SK-N-SH (cell line): Measurements from ENCODE around the gene KRT14. TPM values are rescaled to one million over a fixed set of nuclear protein-coding genes. Genes with fewer than 3 reads are reported as not detected.
A peak's percentile ranks its signal among the peaks of the same experiment; 100 is the strongest.
"Not testable (repeated sequence)": the region's sequence is repeated elsewhere in the genome, so short reads cannot be mapped to it uniquely, and the experiment has no call there.

ENCODE experiments used
- CTCF ChIA-PET: fragments of 300-600, 350-600 bp; formaldehyde crosslinking; extraction: SDS; loops from one replicate; lab custom pipeline; 2021; lab: Yijun Ruan, JAX
- POLR2A ChIA-PET: fragments of 350-600 bp; sonication (Branson Sonifier 250); formaldehyde crosslinking; extraction: SDS; loops from one replicate; lab custom pipeline; 2020; ENCODE audit warnings: antibody characterized with exemption, inconsistent platforms; lab: Yijun Ruan, JAX
- DNase-seq: peaks from one replicate; pipeline ENCODE4 v3.0.0; 2012
- H2AFZ ChIP-seq: fragments of 200-600 bp; sonication (generic); 2 replicates; pipeline ENCODE4 v1.8.1; 2016; ENCODE audit warnings: antibody characterized with exemption, mild to moderate bottlenecking, low read depth
- H3F3A ChIP-seq: fragments of 200-600 bp; sonication (generic); replicated peaks from 2 replicates; pipeline ENCODE3; 2016; ENCODE audit warnings: antibody characterized with exemption, mild to moderate bottlenecking; ENCODE audit not compliant: insufficient read depth
- H3K27ac ChIP-seq, 2 experiments: fragments of 200-500 bp in 1 of 2; fragments of 200-600 bp in 1 of 2; sonication (Bioruptor generic) in 1 of 2; sonication (generic), shearing (Covaris generic) in 1 of 2; 2 replicates each; pipeline versions ENCODE4 v1.5.1 to v1.6.1; 2014 to 2016; ENCODE audit warnings: low read depth in 2 of 2, inconsistent platforms in 1 of 2, low read length in 1 of 2, mild to moderate bottlenecking in 1 of 2, mixed read lengths in 1 of 2
- H3K27me3 ChIP-seq: fragments of 200-600 bp; sonication (generic), shearing (Covaris generic); 2 replicates; pipeline ENCODE4 v1.6.1; 2016; ENCODE audit warnings: mixed run types; ENCODE audit not compliant: insufficient read depth
- H3K36me3 ChIP-seq, 2 experiments: fragments of 200-500 bp in 1 of 2; fragments of 200-600 bp in 1 of 2; sonication (Bioruptor generic) in 1 of 2; sonication (generic) in 1 of 2; replicated peaks in 1 of 2; 2 replicates each; pipeline versions ENCODE3 to v1.5.1; 2014 to 2016; ENCODE audit warnings: low read length in 1 of 2, mild to moderate bottlenecking in 1 of 2; ENCODE audit not compliant: insufficient read depth in 2 of 2, control insufficient read depth in 1 of 2
- H3K4me1 ChIP-seq, 2 experiments: fragments of 200-500 bp in 1 of 2; fragments of 200-600 bp in 1 of 2; sonication (Bioruptor generic) in 1 of 2; sonication (generic), shearing (Covaris generic) in 1 of 2; 2 replicates each; pipeline versions ENCODE4 v1.5.1 to v1.6.1; 2014 to 2016; ENCODE audit warnings: low read depth in 1 of 2, low read length in 1 of 2, mixed run types in 1 of 2; ENCODE audit not compliant: insufficient read depth in 2 of 2, control insufficient read depth in 1 of 2
- H3K4me2 ChIP-seq: fragments of 200-600 bp; sonication (generic), shearing (Covaris generic); 2 replicates; pipeline ENCODE4 v1.6.1; 2017; ENCODE audit warnings: mixed run types
- H3K4me3 ChIP-seq, 2 experiments: fragments of 200-500 bp in 1 of 2; fragments of 200-600 bp in 1 of 2; sonication (Bioruptor generic) in 1 of 2; sonication (generic), shearing (Covaris generic) in 1 of 2; 2 replicates each; pipeline versions ENCODE4 v1.5.1 to v1.8.1; 2014 to 2016; ENCODE audit warnings: low read depth in 2 of 2, inconsistent platforms in 1 of 2, low read length in 1 of 2, mild to moderate bottlenecking in 1 of 2, mixed read lengths in 1 of 2, moderate library complexity in 1 of 2
- H3K79me2 ChIP-seq: fragments of 200-600 bp; sonication (generic); 2 replicates; pipeline ENCODE4 v1.8.1; 2017; ENCODE audit warnings: mild to moderate bottlenecking; ENCODE audit not compliant: insufficient read depth
- H3K9ac ChIP-seq: fragments of 200-600 bp; sonication (generic); 2 replicates; pipeline ENCODE4 v1.6.1; 2017; ENCODE audit warnings: mixed run types
- H3K9me2 ChIP-seq: fragments of 200-600 bp; sonication (generic); 2 replicates; pipeline ENCODE4 v1.6.1; 2017; ENCODE audit warnings: mixed run types
- H3K9me3 ChIP-seq: fragments of 200-600 bp; sonication (generic); 2 replicates; pipeline ENCODE4 v1.6.1; 2017; ENCODE audit warnings: mixed run types, mild to moderate bottlenecking, moderate library complexity
- H4K20me1 ChIP-seq: fragments of 200-600 bp; sonication (generic); 2 replicates; pipeline ENCODE4 v1.6.1; 2017; ENCODE audit warnings: mild to moderate bottlenecking, mixed run types; ENCODE audit not compliant: insufficient read depth
- CTCF ChIP-seq: fragments of 200-600 bp; sonication (generic); IDR thresholded peaks from 2 replicates; pipeline ENCODE4 v1.6.1; 2017; ENCODE audit warnings: antibody characterized with exemption, mild to moderate bottlenecking, moderate library complexity
- EP300 ChIP-seq, 2 experiments: IDR thresholded peaks; 2 replicates each; pipeline versions ENCODE4 v1.4.0 to v1.6.1; 2012; ENCODE audit warnings: borderline replicate concordance in 1 of 2, low read depth in 1 of 2, low read length in 1 of 2
- EZH2phosphoT487 ChIP-seq: fragments of 200-600 bp; sonication (generic); IDR thresholded peaks from 2 replicates; pipeline ENCODE4 v1.6.1; 2017; ENCODE audit warnings: low read depth, mixed run types, mild to moderate bottlenecking, antibody characterized with exemption, moderate library complexity, borderline replicate concordance
- FOXJ3 ChIP-seq: sonication (generic); formaldehyde crosslinking; IDR thresholded peaks from 2 replicates; pipeline ENCODE4 v1.5.1; 2020; ENCODE audit warnings: mild to moderate bottlenecking, missing genetic modification reagents
- FOXM1 ChIP-seq: IDR thresholded peaks from 2 replicates; pipeline ENCODE4 v1.4.0; 2012; ENCODE audit warnings: low read depth, mild to moderate bottlenecking
- GABPA ChIP-seq: IDR thresholded peaks from 2 replicates; pipeline ENCODE4 v1.4.0; 2012; ENCODE audit warnings: low read depth, mild to moderate bottlenecking
- GATA2 ChIP-seq: sonication (generic); formaldehyde crosslinking; IDR thresholded peaks from 2 replicates; pipeline ENCODE4 v1.5.0; 2020; ENCODE audit warnings: mild to moderate bottlenecking, missing genetic modification reagents
- IRF3 ChIP-seq: fragments of 150-350 bp; IDR thresholded peaks from 2 replicates; pipeline ENCODE4 v1.6.1; 2016; ENCODE audit warnings: mild to moderate bottlenecking, low read depth, low read length
- MXI1 ChIP-seq: IDR thresholded peaks from 2 replicates; pipeline ENCODE4 v1.6.1; 2012; ENCODE audit warnings: mild to moderate bottlenecking, low read depth, low read length, improper control_type of control experiment
- NFIC ChIP-seq: IDR thresholded peaks from 2 replicates; pipeline ENCODE4 v1.4.0; 2012; ENCODE audit warnings: borderline replicate concordance
- RAD21 ChIP-seq: IDR thresholded peaks from 2 replicates; pipeline ENCODE4 v1.6.1; 2012; ENCODE audit warnings: mild to moderate bottlenecking, low read length
- RXRA ChIP-seq: IDR thresholded peaks from 2 replicates; pipeline ENCODE4 v1.4.0; 2012; ENCODE audit warnings: low read depth, mild to moderate bottlenecking, borderline replicate concordance
- SMC3 ChIP-seq: IDR thresholded peaks from 2 replicates; pipeline ENCODE4 v1.6.1; 2012; ENCODE audit warnings: low read depth, low read length, improper control_type of control experiment
- TCF12 ChIP-seq: IDR thresholded peaks from 2 replicates; pipeline ENCODE4 v1.4.0; 2012
- WGBS: methylation state at CpG from one replicate; pipeline ENCODE4 v1.1.6; 2017; ENCODE audit warnings: low lambda C conversion rate; 5-methylcytosine and 5-hydroxymethylcytosine counted together
- polyA plus RNA-seq, 3 experiments: library from polyadenylated mRNA; depleted of rRNA; stranded (reverse); fragments of >200 nt; gene quantifications; 2 replicates each; pipeline ENCODE4 v1.2.3, GENCODE V29; 2012

The KRT14 gene
- polyA plus RNA-seq, 1 of the 3 experiments (the other 2 are of a cell fraction), result not detected

- H4K20me1 ChIP-seq, H3K4me2 ChIP-seq, H3K79me2 ChIP-seq, H3K9me3 ChIP-seq, DNase-seq, H3K27ac ChIP-seq, H3K9ac ChIP-seq, H3K27me3 ChIP-seq, H3K36me3 ChIP-seq, H3K9me2 ChIP-seq, H3F3A ChIP-seq, H3K4me3 ChIP-seq, POLR2A ChIA-PET, H2AFZ ChIP-seq: not testable (repeated sequence)
- peaks cover 0 to 19% of the 10 kb centered on the region in 2 experiments; a peak in 1 of 4 replicates for H3K4me1 ChIP-seq
- CTCF ChIA-PET, result interaction anchor here (1.5 to 3.4 kb wide), 5 partner anchors 28 to 71 kb away, joined by 5 to 27 read pairs (median 8); no protein-coding TSS in a partner anchor
- WGBS, result 57% methylated on average over 6 of the region's 6 CpGs
- 0 out of 2 replicates have a peak, but pooled peaks have one; percentile 55 for TF ChIP-seq GATA2 (CRISPR knock-in tag)
- TF ChIP-seq, all 33 proteins: peak for 1; not testable (repeated sequence) for 32
These were observed 33.4 kb upstream of the KRT14 start for GRCh38 chr17:41619927-41620582.

GRCh38 chr17:41619036-41619926 is 32.6 kb upstream of the KRT14 start:
- Histone ChIP-seq H4K20me1 (no peaks in the 10 kb centered on the region), H3K79me2 (no peaks in the 10 kb centered on the region)
- no peak for TF ChIP-seq SMC3
- TF ChIP-seq FOXM1, result no peak
- TF ChIP-seq FOXJ3 (CRISPR knock-in tag), result no peak
- TF ChIP-seq EP300 (IDR thresholded peaks at IDR 0.05; ENCODE audit: borderline replicate concordance in 1 of 2, low read depth in 1 of 2, low read length in 1 of 2), result no peak
- no peak for TF ChIP-seq RXRA
- no peak for TF ChIP-seq IRF3
- no peak for TF ChIP-seq TCF12
- no peak for TF ChIP-seq RAD21
- no peak for TF ChIP-seq GATA2 (CRISPR knock-in tag)
- TF ChIP-seq NFIC, result no peak
- TF ChIP-seq EZH2phosphoT487, result no peak
- TF ChIP-seq CTCF, result no peak
- no peak for TF ChIP-seq GABPA
- TF ChIP-seq MXI1, result no peak
- TF ChIP-seq, all 33 proteins: peak for 0
- H3K27me3 ChIP-seq, result no peaks in the 10 kb centered on the region
- no peaks in the 10 kb centered on the region for H3K9me3 ChIP-seq
- H3K4me3 ChIP-seq, result no peak overlapping the region
- no peak for DNase-seq
- H3K27ac ChIP-seq, result no peak overlapping the region
- no peaks in the 10 kb centered on the region for H3K36me3 ChIP-seq
- POLR2A ChIA-PET, result no interaction called here
- CTCF ChIA-PET, result interaction anchor here (1.0 to 3.4 kb wide), 4 partner anchors 29 to 70 kb away, joined by 3 to 27 read pairs (median 10); no protein-coding TSS in a partner anchor
- H3K9ac ChIP-seq, result no peak overlapping the region
- H2AFZ ChIP-seq, result no peak overlapping the region
- no peaks in the 10 kb centered on the region for H3F3A ChIP-seq
- 61% methylated on average over 10 of the region's 20 CpGs for WGBS
- H3K4me2 ChIP-seq, result no peak overlapping the region
- peaks cover 0 to 19% of the 10 kb centered on the region in 2 experiments; a peak in 1 of 4 replicates for H3K4me1 ChIP-seq
- H3K9me2 ChIP-seq, result no peaks in the 10 kb centered on the region
